Body of pancreas (tissue), 4 donors: ENCODE results near the gene WDR45. TPM values are rescaled to one million over a fixed set of nuclear protein-coding genes. Genes with fewer than 3 reads are reported as not detected.

Source experiments
- ATAC-seq: fragments of 150-250 bp; one replicate; pipeline ENCODE4 v1.9.1; 2016
- DNase-seq, 4 donors: peaks; one replicate each; pipeline ENCODE4 v3.0.0-alpha.2; 2019
- H3K27ac ChIP-seq, 4 donors: fragments of 200-600 bp; sonication (generic); 1 replicate in 3 of 4; 2 replicates in 1 of 4; pipeline versions ENCODE4 v1.5.1 to v1.6.1; 2016 to 2019; ENCODE audit warnings: mild to moderate bottlenecking in 1 of 4, mixed read lengths in 1 of 4, moderate library complexity in 1 of 4
- H3K27me3 ChIP-seq, 2 donors: fragments of 200-600 bp; sonication (generic); one replicate each; pipeline ENCODE4 v1.6.0; 2016; ENCODE audit warnings: mild to moderate bottlenecking in 1 of 2
- H3K36me3 ChIP-seq, 2 donors: fragments of 200-600 bp; sonication (generic); replicated peaks in 1 of 2; 2 replicates each; pipeline ENCODE4 v1.5.1; 2016; ENCODE audit warnings: low read depth in 2 of 2; ENCODE audit not compliant: insufficient read depth in 1 of 2
- H3K4me1 ChIP-seq: fragments of 200-600 bp; sonication (generic); one replicate; pipeline ENCODE4 v1.6.0; 2016
- H3K4me3 ChIP-seq, 2 donors: fragments of 200-600 bp; sonication (generic); 1 replicate in 1 of 2; 2 replicates in 1 of 2; pipeline ENCODE4 v1.5.1; 2016 to 2019
- H3K9me3 ChIP-seq, 3 donors: fragments of 200-600 bp; sonication (generic); 1 replicate in 2 of 3; 2 replicates in 1 of 3; pipeline ENCODE4 v1.5.1; 2016
- CTCF ChIP-seq, 7 experiments: fragments of 450-650 bp in 4 of 7; fragments of 200-600 bp in 3 of 7; sonication (generic) in 3 of 7; IDR thresholded peaks; one replicate each; pipeline ENCODE4 v1.5.1; 2016 to 2019; ENCODE audit warnings: antibody characterized with exemption in 7 of 7
- POLR2A ChIP-seq, 3 donors: fragments of 450-650 bp; IDR thresholded peaks; one replicate each; pipeline ENCODE4 v1.6.1; 2016; ENCODE audit warnings: antibody characterized with exemption in 3 of 3, mild to moderate bottlenecking in 2 of 3
- WGBS, 2 donors: methylation state at CpG; one replicate each; pipeline ENCODE4 v1.1.5; 2017; 5-methylcytosine and 5-hydroxymethylcytosine counted together
- intact Hi-C: fragments of 100-400 bp; cut with DNase I; formaldehyde crosslinking; loops from one replicate; pipeline ENCODE4 v1.15.1; 2023
- total RNA-seq, 2 donors: library from RNA; depleted of rRNA; stranded (reverse); fragments of >200 nt; gene quantifications; one replicate each; pipeline ENCODE4 v1.1.0, GENCODE V29; 2016

The WDR45 gene
- total RNA-seq, 2 donors from 2014 or later: 59.4 to 77.1 TPM

GRCh38 chrX:49061916-49062315, 17.8 kb downstream of the WDR45 start:
- Histone ChIP-seq H3K36me3 (no peaks in the 10 kb centered on the region), H3K27ac (no peak overlapping the region), H3K27me3 (no peaks in the 10 kb centered on the region), H3K4me3 (no peak overlapping the region), H3K4me1 (peaks cover 13% of the 10 kb centered on the region), H3K9me3 (no peaks in the 10 kb centered on the region)
- TF ChIP-seq POLR2A (IDR thresholded peaks at IDR 0.05): no peak
- TF ChIP-seq CTCF (IDR thresholded peaks at IDR 0.05): no peak
- no peak for ATAC-seq
- no peak for DNase-seq
- intact Hi-C loops: no loop called here
- WGBS, 2 donors: 75 to 86% methylated on average over 4 to 6 of the region's 10 CpGs

- WGBS, 2 donors: 83 to 86% methylated on average over 6 to 7 of the region's 7 CpGs
- Histone ChIP-seq H3K27ac (no peak overlapping the region), H3K4me3 (no peak overlapping the region), H3K36me3 (no peaks in the 10 kb centered on the region), H3K4me1 (peaks cover 13% of the 10 kb centered on the region), H3K27me3 (no peaks in the 10 kb centered on the region), H3K9me3 (no peaks in the 10 kb centered on the region)
- intact Hi-C loops: no loop called here
- ATAC-seq (no peak), DNase-seq (no peak)
- TF ChIP-seq POLR2A (IDR thresholded peaks at IDR 0.05) (no peak), CTCF (IDR thresholded peaks at IDR 0.05) (no peak)
Observed at GRCh38 chrX:49061490-49061889, 18.2 kb downstream of the WDR45 start.

GRCh38 chrX:49060914-49061313, 18.8 kb downstream of the WDR45 start:
- ATAC-seq: no peak
- H3K36me3 ChIP-seq: no peaks in the 10 kb centered on the region
- H3K4me1 ChIP-seq: peaks cover 13% of the 10 kb centered on the region
- intact Hi-C loops: no loop called here
- TF ChIP-seq POLR2A (IDR thresholded peaks at IDR 0.05) (no peak), CTCF (IDR thresholded peaks at IDR 0.05) (no peak)
- no peaks in the 10 kb centered on the region for H3K27me3 ChIP-seq
- H3K27ac ChIP-seq: no peak overlapping the region
- no peak overlapping the region for H3K4me3 ChIP-seq
- DNase-seq: no peak
- 52% methylated on average over 2 of the region's 3 CpGs; no CpG with 5 or more reads in 1 of the 2 donors for WGBS, 2 donors
- H3K9me3 ChIP-seq: no peaks in the 10 kb centered on the region

- ATAC-seq (peak; percentile 57), DNase-seq (peak in 3 of 4 donors; percentile 16 to 52 (median 42))
- peak overlapping the region; percentile 72 to 89 (median 78) for H3K27ac ChIP-seq
- TF ChIP-seq CTCF (IDR thresholded peaks at IDR 0.05) (no peak), POLR2A (IDR thresholded peaks at IDR 0.05) (peak in 1 of 3 donors; percentile 8)
- H3K9me3 ChIP-seq: no peaks in the 10 kb centered on the region
- 10 to 11% methylated on average over 4 to 5 of the region's 10 CpGs for WGBS, 2 donors
- H3K27me3 ChIP-seq: no peaks in the 10 kb centered on the region
- peak overlapping the region in 1 of 2 donors; percentile 25 for H3K4me3 ChIP-seq
- intact Hi-C loops: no loop called here
- H3K36me3 ChIP-seq: no peaks in the 10 kb centered on the region
- H3K4me1 ChIP-seq: peaks cover 13% of the 10 kb centered on the region
Observed at GRCh38 chrX:49059681-49060085, 20.0 kb downstream of the WDR45 start.

- H3K4me3 ChIP-seq: peak overlapping the region in 1 of 2 donors; percentile 25
- DNase-seq (no peak), ATAC-seq (peak; percentile 33)
- intact Hi-C loops: no loop called here
- no peaks in the 10 kb centered on the region for H3K9me3 ChIP-seq
- H3K36me3 ChIP-seq: no peaks in the 10 kb centered on the region
- H3K4me1 ChIP-seq: peaks cover 13% of the 10 kb centered on the region
- TF ChIP-seq CTCF (IDR thresholded peaks at IDR 0.05) (no peak), POLR2A (IDR thresholded peaks at IDR 0.05) (no peak)
- WGBS, 2 donors: 0 to 12% methylated on average over 5 to 6 of the region's 6 CpGs
- peak overlapping the region; percentile 72 to 89 (median 78) for H3K27ac ChIP-seq
- no peaks in the 10 kb centered on the region for H3K27me3 ChIP-seq
Observed at GRCh38 chrX:49059201-49059600, 20.5 kb downstream of the WDR45 start.
